ENCODE data around the gene ADAMTSL4. TPM values are rescaled to one million over a fixed set of nuclear protein-coding genes. Genes with fewer than 3 reads are reported as not detected.

Gene ADAMTSL4
- total RNA-seq, 1 experiment from 2014 or later = 9.5 TPM

- DNase-seq (ENCODE audit: low read depth, low spot score) (no peak), ATAC-seq (no peak)
- no peaks in the 10 kb centered on the region for H3K27me3 ChIP-seq (ENCODE audit: control insufficient read depth, insufficient read depth, low read length)
- ChIA-PET POLR2A (interaction anchor here (0.5 to 1.0 kb wide), 4 partner anchors 9 to 419 kb away, joined by 3 to 4 read pairs (median 3); partner anchors contain the start of gene ENSA), CTCF (interaction anchor here (1.0 kb wide), 1 partner anchor 8 kb away, joined by 7 read pairs; no protein-coding TSS in a partner anchor)
- BruUV-seq (replicated peaks) = no TSS peak
- H3K4me3 ChIP-seq (ENCODE audit: low read depth in 2 of 2, low read length in 2 of 2) = no peak overlapping the region
- H3K9me3 ChIP-seq (ENCODE audit: control insufficient read depth, insufficient read depth, low read depth, low read length) = no peaks in the 10 kb centered on the region
- in situ Hi-C loops (cut with HindIII; ENCODE audit: low pct_unique_long_range_greater_than_20kb, low sequenced_read_pairs) = no loop called here
- no peak overlapping the region for H3K27ac ChIP-seq (ENCODE audit: low read length)
- intact Hi-C loops (cut with micrococcal nuclease; ENCODE audit: unreplicated experiment) = no loop called here
- no peak for TF ChIP-seq REST (IDR thresholded peaks at IDR 0.05; ENCODE audit: insufficient read depth in 1 of 2, low read depth in 2 of 2, low read length in 1 of 2)
- TF ChIP-seq TCF7L2 (IDR thresholded peaks at IDR 0.05; ENCODE audit: low read depth, low read length) = no peak
- TF ChIP-seq CTCF (IDR thresholded peaks at IDR 0.05) = no peak
- no peak for TF ChIP-seq SIN3A (IDR thresholded peaks at IDR 0.05; ENCODE audit: borderline replicate concordance, insufficient read depth, low read depth, low read length)
- TF ChIP-seq POLR2AphosphoS5 (IDR thresholded peaks at IDR 0.05; ENCODE audit: low read depth, low read length) = no peak
- peaks cover 27% of the 10 kb centered on the region for H3K4me1 ChIP-seq (ENCODE audit: control insufficient read depth, insufficient read depth, low read length)
- H3K36me3 ChIP-seq (ENCODE audit: control insufficient read depth, insufficient read depth, low read length) = no peaks in the 10 kb centered on the region
Observed at GRCh38 chr1:150551784-150552127, 2.5 kb downstream of the ADAMTSL4 start.

GRCh38 chr1:150552128-150552910, 3.1 kb downstream of the ADAMTSL4 start:
- in situ Hi-C loops (cut with HindIII; ENCODE audit: low pct_unique_long_range_greater_than_20kb, low sequenced_read_pairs) = no loop called here
- no peak for ATAC-seq
- Histone ChIP-seq H3K4me3 (ENCODE audit: low read depth in 2 of 2, low read length in 2 of 2) (no peak overlapping the region), H3K36me3 (ENCODE audit: control insufficient read depth, insufficient read depth, low read length) (no peaks in the 10 kb centered on the region), H3K4me1 (ENCODE audit: control insufficient read depth, insufficient read depth, low read length) (peaks cover 27% of the 10 kb centered on the region), H3K9me3 (ENCODE audit: control insufficient read depth, insufficient read depth, low read depth, low read length) (no peaks in the 10 kb centered on the region), H3K27me3 (ENCODE audit: control insufficient read depth, insufficient read depth, low read length) (no peaks in the 10 kb centered on the region), H3K27ac (ENCODE audit: low read length) (no peak overlapping the region)
- TF ChIP-seq SIN3A (IDR thresholded peaks at IDR 0.05; ENCODE audit: borderline replicate concordance, insufficient read depth, low read depth, low read length) (no peak), POLR2AphosphoS5 (IDR thresholded peaks at IDR 0.05; ENCODE audit: low read depth, low read length) (peak; percentile 36; the same call in 1 of the 2 replicates)
- POLR2A ChIA-PET = interaction anchor here (0.5 to 0.7 kb wide), 3 partner anchors 11 to 418 kb away, joined by 3 to 4 read pairs (median 3); partner anchors contain the start of gene ENSA
- intact Hi-C loops (cut with micrococcal nuclease; ENCODE audit: unreplicated experiment) = no loop called here
- no peak for DNase-seq (ENCODE audit: low read depth, low spot score)
- no TSS peak for BruUV-seq (replicated peaks)
- CTCF ChIA-PET = interaction anchor here (1.0 kb wide), 1 partner anchor 8 kb away, joined by 7 read pairs; no protein-coding TSS in a partner anchor

- intact Hi-C loops (cut with micrococcal nuclease; ENCODE audit: unreplicated experiment) = no loop called here
- Histone ChIP-seq H3K4me1 (ENCODE audit: control insufficient read depth, insufficient read depth, low read length) (peaks cover 27% of the 10 kb centered on the region), H3K9me3 (ENCODE audit: control insufficient read depth, insufficient read depth, low read depth, low read length) (no peaks in the 10 kb centered on the region), H3K36me3 (ENCODE audit: control insufficient read depth, insufficient read depth, low read length) (no peaks in the 10 kb centered on the region), H3K4me3 (ENCODE audit: low read depth in 2 of 2, low read length in 2 of 2) (no peak overlapping the region), H3K27ac (ENCODE audit: low read length) (no peak overlapping the region), H3K27me3 (ENCODE audit: control insufficient read depth, insufficient read depth, low read length) (no peaks in the 10 kb centered on the region)
- BruUV-seq (replicated peaks) = no TSS peak
- in situ Hi-C loops (cut with HindIII; ENCODE audit: low pct_unique_long_range_greater_than_20kb, low sequenced_read_pairs) = no loop called here
- ChIA-PET POLR2A (no interaction called here), CTCF (no interaction called here)
- no peak for ATAC-seq
- TF ChIP-seq POLR2AphosphoS5 (IDR thresholded peaks at IDR 0.05; ENCODE audit: low read depth, low read length) (no peak), REST (IDR thresholded peaks at IDR 0.05; ENCODE audit: insufficient read depth in 1 of 2, low read depth in 2 of 2, low read length in 1 of 2) (no peak), TCF7L2 (IDR thresholded peaks at IDR 0.05; ENCODE audit: low read depth, low read length) (no peak), SIN3A (IDR thresholded peaks at IDR 0.05; ENCODE audit: borderline replicate concordance, insufficient read depth, low read depth, low read length) (no peak), CTCF (IDR thresholded peaks at IDR 0.05) (no peak)
- no peak for DNase-seq (ENCODE audit: low read depth, low spot score)
Observed at GRCh38 chr1:150552911-150553289, 3.7 kb downstream of the ADAMTSL4 start.

Measured in Panc1 (cell line).